K562 (cell line): ENCODE results near the gene FDPS. TPM values are rescaled to one million over a fixed set of nuclear protein-coding genes. Genes with fewer than 3 reads are reported as not detected.

ENCODE experiments used
- ARNT ChIP-seq, 2 experiments: fragments of 450-650 bp; IDR thresholded peaks; 2 replicates each; pipeline ENCODE4 v1.6.1; 2016; ENCODE audit warnings: mild to moderate bottlenecking in 1 of 2
- BRCA1 ChIP-seq, 2 experiments: fragments of 450-650 bp in 1 of 2; sonication (generic) in 1 of 2; formaldehyde crosslinking in 1 of 2; IDR thresholded peaks; 2 replicates each; pipeline versions ENCODE4 v1.5.0 to v1.6.1; 2017 to 2020; ENCODE audit warnings: mild to moderate bottlenecking in 1 of 2, missing genetic modification reagents in 1 of 2
- CTBP1 ChIP-seq: fragments of 450-650 bp; IDR thresholded peaks from 2 replicates; pipeline ENCODE4 v1.6.1; 2016; ENCODE audit warnings: borderline replicate concordance
- HMG20A ChIP-seq: fragments of 450-650 bp; formaldehyde crosslinking; conservative IDR thresholded peaks from 2 replicates; pipeline ENCODE4 v1.4.0; 2020; ENCODE audit warnings: mild to moderate bottlenecking, mixed read lengths
- HNRNPK ChIP-seq: fragments of 200-400 bp; formaldehyde crosslinking; IDR thresholded peaks from one replicate; pipeline ENCODE4 v1.6.1; 2018; ENCODE audit warnings: mild to moderate bottlenecking, low read depth, low read length; ENCODE audit not compliant: poor library complexity, severe bottlenecking
- KAT7 ChIP-seq: sonication (generic); formaldehyde crosslinking; IDR thresholded peaks from 2 replicates; pipeline ENCODE4 v1.8.0; 2022; ENCODE audit warnings: missing genetic modification reagents, mild to moderate bottlenecking, borderline replicate concordance
- KAT8 ChIP-seq: fragments of 450-650 bp; IDR thresholded peaks from 2 replicates; pipeline ENCODE4 v1.6.1; 2016; ENCODE audit warnings: low read depth, mild to moderate bottlenecking
- KLF16 ChIP-seq: IDR thresholded peaks from 2 replicates; pipeline ENCODE4 v1.6.1; 2016; ENCODE audit warnings: antibody characterized with exemption
- NR2C1 ChIP-seq, 2 experiments: fragments of 450-650 bp; IDR thresholded peaks; 2 replicates each; pipeline ENCODE4 v1.6.1; 2017; ENCODE audit warnings: mild to moderate bottlenecking in 2 of 2, antibody characterized with exemption in 1 of 2, inconsistent platforms in 1 of 2, missing compliant biosample characterization in 1 of 2, missing genetic modification characterization in 1 of 2
- PHB ChIP-seq: fragments of 250-450 bp; sonication (Bioruptor Pico); IDR thresholded peaks from 2 replicates; pipeline ENCODE4 v1.5.0; 2021
- POLR2B ChIP-seq: fragments of 450-650 bp; IDR thresholded peaks from 2 replicates; pipeline ENCODE4 v1.6.1; 2018; ENCODE audit warnings: low read depth; ENCODE audit not compliant: partially characterized antibody
- PTBP1 ChIP-seq: fragments of 200-400 bp; formaldehyde crosslinking; IDR thresholded peaks from 2 replicates; pipeline ENCODE4 v1.6.1; 2017; ENCODE audit warnings: low read depth, low read length
- PTTG1 ChIP-seq: fragments of 450-650 bp; IDR thresholded peaks from 2 replicates; pipeline ENCODE4 v1.6.1; 2016; ENCODE audit warnings: low read depth, mild to moderate bottlenecking, missing genetic modification characterization, missing compliant biosample characterization
- SP1 ChIP-seq: sonication (generic); formaldehyde crosslinking; IDR thresholded peaks from 2 replicates; pipeline ENCODE4 v1.8.1; 2022; ENCODE audit warnings: mild to moderate bottlenecking, missing genetic modification reagents
- THRAP3 ChIP-seq: fragments of 450-650 bp; IDR thresholded peaks from 2 replicates; pipeline ENCODE4 v1.6.1; 2016; ENCODE audit warnings: mild to moderate bottlenecking, inconsistent platforms, borderline replicate concordance
- ZNF644 ChIP-seq: fragments of 200-800 bp; sonication (Bioruptor generic); IDR thresholded peaks from 2 replicates; pipeline ENCODE4 v1.6.1; 2016; ENCODE audit warnings: low read depth, missing genetic modification characterization, missing compliant biosample characterization
- polyA plus RNA-seq, 8 experiments: library from polyadenylated mRNA; depleted of rRNA in 4 of 8; stranded (reverse) in 5 of 8; unstranded in 3 of 8; fragments of >200 nt; fragmentation: Nextera tagmentation in 2 of 8; fragmentation: Illumina TruSeq in 1 of 8; extraction: Ambion mirVana in 2 of 8; extraction: Trizol in 1 of 8; gene quantifications; 2 replicates each; pipeline versions ENCODE4 v1.2.1 to v1.2.3, GENCODE V29; 2011 to 2014; ENCODE audit warnings: inconsistent platforms in 1 of 8, missing spikeins in 1 of 8
- total RNA-seq, 7 experiments: library from RNA; depleted of rRNA in 6 of 7; stranded (reverse); fragments of >200 nt in 6 of 7; fragmentation: Illumina TruSeq in 2 of 7; extraction: Trizol in 2 of 7; gene quantifications; 2 replicates each; pipeline versions ENCODE4 v1.2.1 to v1.2.3, GENCODE V29; 2011 to 2021; ENCODE audit warnings: low replicate concordance in 1 of 7
- TF ChIP-seq, protein P1 (sequence below): fragments of 200-400 bp; formaldehyde crosslinking; IDR thresholded peaks from 2 replicates; pipeline ENCODE4 v1.6.1; 2017; ENCODE audit warnings: mild to moderate bottlenecking, low read depth, low read length, moderate library complexity
- TF ChIP-seq, protein P2 (sequence below), 3 experiments: IDR thresholded peaks in 2 of 3; conservative IDR thresholded peaks in 1 of 3; 2 replicates each; pipeline ENCODE4 v1.5.1; 2011 to 2012; ENCODE audit warnings: low read length in 3 of 3, mild to moderate bottlenecking in 3 of 3, control low read depth in 2 of 3, improper control_type of control experiment in 1 of 3, inconsistent platforms in 1 of 3, low read depth in 1 of 3, mixed read lengths in 1 of 3, moderate library complexity in 1 of 3; ENCODE audit not compliant: insufficient read depth in 2 of 3
- TF ChIP-seq, protein P3 (sequence below): fragments of 250-450 bp; sonication (Bioruptor Pico); IDR thresholded peaks from 2 replicates; pipeline ENCODE4 v1.8.0; 2021; ENCODE audit warnings: moderate library complexity, mild to moderate bottlenecking, inconsistent platforms
- TF ChIP-seq, protein P4 (sequence below): sonication (generic); formaldehyde crosslinking; IDR thresholded peaks from 2 replicates; pipeline ENCODE4 v1.8.0; 2022; ENCODE audit warnings: missing genetic modification reagents, mild to moderate bottlenecking, borderline replicate concordance

The FDPS gene
- total and polyA plus RNA-seq, 9 of the 15 experiments (the other 6 are each of a cell fraction or from before 2014, with no cell fraction given): 247 to 884 (median 360) TPM

DNA sequence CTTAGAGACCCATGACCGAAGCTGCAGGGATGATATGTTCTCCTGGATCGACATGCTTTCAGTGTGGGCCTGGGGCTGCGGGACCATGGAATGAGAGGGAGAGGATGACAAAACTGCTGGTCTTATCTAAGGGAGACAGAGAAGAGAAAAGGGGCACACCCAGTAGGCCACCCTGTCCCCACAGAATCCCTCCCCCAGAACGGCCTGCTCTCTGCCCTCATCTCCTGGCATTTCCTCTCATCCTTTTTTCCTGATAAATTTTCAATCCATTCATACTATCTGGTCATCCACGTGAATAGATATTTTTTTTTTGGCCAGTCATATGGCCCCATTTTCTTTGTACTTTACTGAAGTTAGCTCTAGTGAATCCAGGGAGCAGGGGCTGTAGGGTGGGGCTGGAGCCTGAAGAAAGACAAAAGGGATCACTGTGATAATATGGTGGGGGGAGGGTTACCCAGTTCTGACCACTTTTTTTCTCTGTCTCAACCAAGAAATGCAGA, 7.3 kb upstream of the FDPS start, which contains the start of gene PKLR (continued):
- 0 out of 2 replicates have a peak, but pooled peaks have one; percentile 35 for TF ChIP-seq SP1 (CRISPR knock-in tag)
- TF ChIP-seq BRCA1 (IDR thresholded peaks at IDR 0.05): no peak
- no peak for TF ChIP-seq BRCA1 (CRISPR knock-in tag; IDR thresholded peaks at IDR 0.05)
- TF ChIP-seq, protein P1, sequence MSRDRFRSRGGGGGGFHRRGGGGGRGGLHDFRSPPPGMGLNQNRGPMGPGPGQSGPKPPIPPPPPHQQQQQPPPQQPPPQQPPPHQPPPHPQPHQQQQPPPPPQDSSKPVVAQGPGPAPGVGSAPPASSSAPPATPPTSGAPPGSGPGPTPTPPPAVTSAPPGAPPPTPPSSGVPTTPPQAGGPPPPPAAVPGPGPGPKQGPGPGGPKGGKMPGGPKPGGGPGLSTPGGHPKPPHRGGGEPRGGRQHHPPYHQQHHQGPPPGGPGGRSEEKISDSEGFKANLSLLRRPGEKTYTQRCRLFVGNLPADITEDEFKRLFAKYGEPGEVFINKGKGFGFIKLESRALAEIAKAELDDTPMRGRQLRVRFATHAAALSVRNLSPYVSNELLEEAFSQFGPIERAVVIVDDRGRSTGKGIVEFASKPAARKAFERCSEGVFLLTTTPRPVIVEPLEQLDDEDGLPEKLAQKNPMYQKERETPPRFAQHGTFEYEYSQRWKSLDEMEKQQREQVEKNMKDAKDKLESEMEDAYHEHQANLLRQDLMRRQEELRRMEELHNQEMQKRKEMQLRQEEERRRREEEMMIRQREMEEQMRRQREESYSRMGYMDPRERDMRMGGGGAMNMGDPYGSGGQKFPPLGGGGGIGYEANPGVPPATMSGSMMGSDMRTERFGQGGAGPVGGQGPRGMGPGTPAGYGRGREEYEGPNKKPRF: no peak
- no peak for TF ChIP-seq KAT8
- TF ChIP-seq NR2C1 (IDR thresholded peaks at IDR 0.05): no peak
- 0 out of 2 replicates have a peak, but pooled peaks have one; percentile 9 for TF ChIP-seq NR2C1 (tag; IDR thresholded peaks at IDR 0.05)
- TF ChIP-seq HMG20A (CRISPR knock-in tag): no peak
- no peak for TF ChIP-seq PHB (CRISPR knock-in tag)
- TF ChIP-seq, protein P2, sequence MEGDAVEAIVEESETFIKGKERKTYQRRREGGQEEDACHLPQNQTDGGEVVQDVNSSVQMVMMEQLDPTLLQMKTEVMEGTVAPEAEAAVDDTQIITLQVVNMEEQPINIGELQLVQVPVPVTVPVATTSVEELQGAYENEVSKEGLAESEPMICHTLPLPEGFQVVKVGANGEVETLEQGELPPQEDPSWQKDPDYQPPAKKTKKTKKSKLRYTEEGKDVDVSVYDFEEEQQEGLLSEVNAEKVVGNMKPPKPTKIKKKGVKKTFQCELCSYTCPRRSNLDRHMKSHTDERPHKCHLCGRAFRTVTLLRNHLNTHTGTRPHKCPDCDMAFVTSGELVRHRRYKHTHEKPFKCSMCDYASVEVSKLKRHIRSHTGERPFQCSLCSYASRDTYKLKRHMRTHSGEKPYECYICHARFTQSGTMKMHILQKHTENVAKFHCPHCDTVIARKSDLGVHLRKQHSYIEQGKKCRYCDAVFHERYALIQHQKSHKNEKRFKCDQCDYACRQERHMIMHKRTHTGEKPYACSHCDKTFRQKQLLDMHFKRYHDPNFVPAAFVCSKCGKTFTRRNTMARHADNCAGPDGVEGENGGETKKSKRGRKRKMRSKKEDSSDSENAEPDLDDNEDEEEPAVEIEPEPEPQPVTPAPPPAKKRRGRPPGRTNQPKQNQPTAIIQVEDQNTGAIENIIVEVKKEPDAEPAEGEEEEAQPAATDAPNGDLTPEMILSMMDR (IDR thresholded peaks at IDR 0.05 in 2 of 3, conservative IDR thresholded peaks at IDR 0.05 in 1 of 3; ENCODE audit: insufficient read depth in 2 of 3, low read depth in 1 of 3, low read length in 3 of 3): no peak
- peak; percentile 23; the same call in 1 of the 2 replicates for TF ChIP-seq KLF16
- TF ChIP-seq KAT7 (CRISPR knock-in tag): peak; percentile 63; the same call in 1 of the 2 replicates
- TF ChIP-seq ZNF644 (tag): no peak
- peak; percentile 27 for TF ChIP-seq POLR2B
- TF ChIP-seq PTBP1: no peak
- 0 out of 4 replicates have a peak, but pooled peaks of 1 of the 2 experiments have one; percentile 6 for TF ChIP-seq ARNT (IDR thresholded peaks at IDR 0.05)
- TF ChIP-seq PTTG1 (tag): no peak
- TF ChIP-seq THRAP3: no peak
- TF ChIP-seq, protein P3, sequence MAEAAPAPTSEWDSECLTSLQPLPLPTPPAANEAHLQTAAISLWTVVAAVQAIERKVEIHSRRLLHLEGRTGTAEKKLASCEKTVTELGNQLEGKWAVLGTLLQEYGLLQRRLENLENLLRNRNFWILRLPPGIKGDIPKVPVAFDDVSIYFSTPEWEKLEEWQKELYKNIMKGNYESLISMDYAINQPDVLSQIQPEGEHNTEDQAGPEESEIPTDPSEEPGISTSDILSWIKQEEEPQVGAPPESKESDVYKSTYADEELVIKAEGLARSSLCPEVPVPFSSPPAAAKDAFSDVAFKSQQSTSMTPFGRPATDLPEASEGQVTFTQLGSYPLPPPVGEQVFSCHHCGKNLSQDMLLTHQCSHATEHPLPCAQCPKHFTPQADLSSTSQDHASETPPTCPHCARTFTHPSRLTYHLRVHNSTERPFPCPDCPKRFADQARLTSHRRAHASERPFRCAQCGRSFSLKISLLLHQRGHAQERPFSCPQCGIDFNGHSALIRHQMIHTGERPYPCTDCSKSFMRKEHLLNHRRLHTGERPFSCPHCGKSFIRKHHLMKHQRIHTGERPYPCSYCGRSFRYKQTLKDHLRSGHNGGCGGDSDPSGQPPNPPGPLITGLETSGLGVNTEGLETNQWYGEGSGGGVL (CRISPR knock-in tag): no peak
- no peak; the same call in 1 of the 2 replicates for TF ChIP-seq CTBP1
- no peak for TF ChIP-seq HNRNPK
- TF ChIP-seq, protein P4, sequence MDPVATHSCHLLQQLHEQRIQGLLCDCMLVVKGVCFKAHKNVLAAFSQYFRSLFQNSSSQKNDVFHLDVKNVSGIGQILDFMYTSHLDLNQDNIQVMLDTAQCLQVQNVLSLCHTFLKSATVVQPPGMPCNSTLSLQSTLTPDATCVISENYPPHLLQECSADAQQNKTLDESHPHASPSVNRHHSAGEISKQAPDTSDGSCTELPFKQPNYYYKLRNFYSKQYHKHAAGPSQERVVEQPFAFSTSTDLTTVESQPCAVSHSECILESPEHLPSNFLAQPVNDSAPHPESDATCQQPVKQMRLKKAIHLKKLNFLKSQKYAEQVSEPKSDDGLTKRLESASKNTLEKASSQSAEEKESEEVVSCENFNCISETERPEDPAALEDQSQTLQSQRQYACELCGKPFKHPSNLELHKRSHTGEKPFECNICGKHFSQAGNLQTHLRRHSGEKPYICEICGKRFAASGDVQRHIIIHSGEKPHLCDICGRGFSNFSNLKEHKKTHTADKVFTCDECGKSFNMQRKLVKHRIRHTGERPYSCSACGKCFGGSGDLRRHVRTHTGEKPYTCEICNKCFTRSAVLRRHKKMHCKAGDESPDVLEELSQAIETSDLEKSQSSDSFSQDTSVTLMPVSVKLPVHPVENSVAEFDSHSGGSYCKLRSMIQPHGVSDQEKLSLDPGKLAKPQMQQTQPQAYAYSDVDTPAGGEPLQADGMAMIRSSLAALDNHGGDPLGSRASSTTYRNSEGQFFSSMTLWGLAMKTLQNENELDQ (CRISPR knock-in tag): no peak
